ENCODE results near the gene REEP6.
A peak's percentile ranks its signal among the peaks of the same experiment; 100 is the strongest.

REEP6 gene

DNA sequence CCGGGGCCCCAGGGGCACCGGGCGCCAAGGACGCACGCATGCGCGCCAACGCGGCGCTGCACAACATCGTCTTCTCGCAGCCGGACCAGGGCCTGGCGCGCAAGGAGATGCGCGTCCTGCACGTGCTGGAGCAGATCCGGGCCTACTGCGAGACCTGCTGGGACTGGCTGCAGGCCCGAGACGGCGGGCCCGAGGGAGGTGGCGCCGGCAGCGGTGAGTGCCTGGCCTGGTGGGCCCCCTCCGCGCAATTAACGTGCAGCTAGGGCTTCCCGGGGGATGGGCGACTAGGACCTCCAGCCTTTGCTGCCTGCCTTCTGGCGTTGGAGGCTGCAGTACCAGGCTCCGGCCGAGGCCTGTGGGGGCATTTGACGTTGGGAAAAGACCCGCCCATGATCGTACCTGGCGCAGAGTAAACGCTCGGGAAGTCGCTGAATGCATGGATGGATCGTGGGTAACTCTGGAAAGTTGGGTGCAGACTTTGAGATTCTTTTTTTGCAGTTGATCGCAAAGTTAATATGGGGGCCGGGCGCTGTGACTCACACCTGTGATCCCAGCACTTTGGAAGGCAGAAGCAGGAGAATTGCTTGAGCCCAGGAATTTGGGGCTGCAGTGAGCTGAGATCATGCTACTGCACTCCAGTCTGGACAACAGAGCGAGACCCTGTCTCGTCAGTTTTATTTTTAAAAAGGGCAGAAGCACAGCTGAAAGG lies 33.8 kb upstream of the REEP6 start:
- no peak for DNase-seq

DNA sequence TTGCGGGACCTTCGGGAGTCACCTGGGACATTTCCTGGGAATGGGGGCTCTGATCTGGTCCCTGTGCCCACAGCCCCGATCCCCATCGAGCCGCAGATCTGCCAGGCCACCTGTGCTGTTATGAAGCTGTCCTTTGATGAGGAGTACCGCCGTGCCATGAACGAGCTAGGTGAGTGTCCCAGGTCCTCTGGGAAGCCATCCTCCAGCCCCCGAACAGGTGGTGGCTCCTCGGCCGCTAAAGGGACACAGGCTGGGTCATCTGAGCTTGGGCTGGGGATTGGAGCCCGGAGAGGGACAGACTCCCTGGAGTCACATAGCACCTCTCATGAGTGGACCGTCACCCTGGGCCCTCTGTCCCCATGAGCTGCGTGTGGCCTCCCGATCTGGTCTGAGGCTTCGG lies 33.1 kb upstream of the REEP6 start:
- no peak for DNase-seq

DNA sequence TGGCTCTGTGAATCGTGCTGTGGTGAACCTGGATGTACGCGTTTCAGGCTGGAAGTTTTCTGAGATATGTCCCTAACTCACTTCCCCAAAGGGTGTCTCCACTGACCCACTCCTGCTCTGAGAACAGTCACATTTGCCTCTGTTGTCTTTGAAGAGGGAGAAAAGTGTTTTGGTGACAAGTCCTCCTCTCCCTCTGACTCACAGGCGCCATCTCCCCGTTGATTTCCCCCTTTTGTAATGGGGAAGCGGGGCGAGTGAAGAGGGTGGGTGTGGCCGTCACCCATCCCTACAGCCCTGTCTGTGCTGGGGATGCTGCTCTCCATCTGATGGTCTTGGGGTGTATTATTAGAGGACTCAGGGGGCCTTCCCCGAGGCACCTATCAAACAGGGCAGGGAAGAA lies 31.5 kb upstream of the REEP6 start:
- no peak for DNase-seq

DNA sequence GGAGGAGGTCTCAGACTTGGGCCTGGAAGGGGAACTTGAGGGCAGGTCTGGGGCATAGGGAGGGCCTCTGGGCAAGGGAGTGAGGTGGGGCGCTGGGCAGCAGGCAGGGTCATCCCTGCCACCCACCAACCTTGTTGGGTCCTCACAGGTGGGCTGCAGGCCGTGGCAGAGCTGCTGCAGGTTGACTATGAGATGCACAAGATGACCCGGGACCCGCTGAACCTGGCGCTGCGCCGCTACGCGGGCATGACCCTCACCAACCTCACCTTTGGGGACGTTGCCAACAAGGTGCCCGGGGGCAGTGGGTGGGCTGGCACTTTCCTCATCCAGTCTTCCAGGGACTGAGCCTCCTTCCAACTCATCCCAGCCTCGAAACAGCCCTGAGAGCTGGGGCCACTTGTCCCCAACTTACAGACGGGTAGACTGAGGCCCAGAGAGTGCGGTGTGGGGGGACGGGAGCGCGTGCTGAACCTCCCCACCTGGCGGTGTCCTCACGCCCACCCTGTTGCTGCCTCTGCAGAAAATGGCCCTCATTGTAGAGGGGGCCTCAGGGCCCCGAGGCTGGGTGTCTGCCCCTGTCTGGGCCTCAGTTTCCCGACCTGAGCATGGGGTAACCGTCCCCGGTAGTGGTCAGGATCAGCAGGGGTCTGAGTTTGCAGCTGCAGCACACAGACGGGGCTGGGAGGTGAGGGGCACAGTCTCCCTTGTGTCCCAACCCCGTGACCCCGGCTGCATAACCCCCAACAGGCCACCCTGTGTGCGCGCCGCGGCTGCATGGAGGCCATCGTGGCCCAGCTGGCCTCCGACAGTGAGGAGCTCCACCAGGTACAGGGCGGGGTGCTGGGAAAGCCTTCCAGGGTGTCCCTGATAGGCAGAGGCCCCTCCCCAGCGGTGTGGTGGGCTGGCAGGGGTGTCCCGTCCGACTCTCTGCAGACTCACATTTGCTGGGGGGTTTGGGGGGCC lies 30.7 kb upstream of the REEP6 start:
- no peak for DNase-seq

DNA sequence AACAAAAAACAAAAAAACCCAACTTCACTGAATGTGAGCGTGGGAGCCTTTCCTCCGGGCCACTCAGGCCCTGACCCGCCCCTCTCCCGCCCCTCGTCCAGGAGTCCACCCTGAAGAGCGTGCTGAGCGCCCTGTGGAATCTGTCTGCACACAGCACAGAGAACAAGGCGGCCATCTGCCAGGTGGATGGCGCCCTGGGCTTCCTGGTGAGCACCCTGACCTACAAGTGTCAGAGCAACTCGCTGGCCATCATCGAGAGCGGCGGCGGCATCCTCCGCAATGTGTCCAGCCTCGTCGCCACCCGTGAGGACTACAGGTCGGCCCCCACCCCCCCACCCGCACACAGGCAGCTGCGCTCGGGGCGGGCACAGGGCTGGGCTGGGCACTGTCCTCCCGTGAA lies 29.1 kb upstream of the REEP6 start:
- no peak for DNase-seq

DNA sequence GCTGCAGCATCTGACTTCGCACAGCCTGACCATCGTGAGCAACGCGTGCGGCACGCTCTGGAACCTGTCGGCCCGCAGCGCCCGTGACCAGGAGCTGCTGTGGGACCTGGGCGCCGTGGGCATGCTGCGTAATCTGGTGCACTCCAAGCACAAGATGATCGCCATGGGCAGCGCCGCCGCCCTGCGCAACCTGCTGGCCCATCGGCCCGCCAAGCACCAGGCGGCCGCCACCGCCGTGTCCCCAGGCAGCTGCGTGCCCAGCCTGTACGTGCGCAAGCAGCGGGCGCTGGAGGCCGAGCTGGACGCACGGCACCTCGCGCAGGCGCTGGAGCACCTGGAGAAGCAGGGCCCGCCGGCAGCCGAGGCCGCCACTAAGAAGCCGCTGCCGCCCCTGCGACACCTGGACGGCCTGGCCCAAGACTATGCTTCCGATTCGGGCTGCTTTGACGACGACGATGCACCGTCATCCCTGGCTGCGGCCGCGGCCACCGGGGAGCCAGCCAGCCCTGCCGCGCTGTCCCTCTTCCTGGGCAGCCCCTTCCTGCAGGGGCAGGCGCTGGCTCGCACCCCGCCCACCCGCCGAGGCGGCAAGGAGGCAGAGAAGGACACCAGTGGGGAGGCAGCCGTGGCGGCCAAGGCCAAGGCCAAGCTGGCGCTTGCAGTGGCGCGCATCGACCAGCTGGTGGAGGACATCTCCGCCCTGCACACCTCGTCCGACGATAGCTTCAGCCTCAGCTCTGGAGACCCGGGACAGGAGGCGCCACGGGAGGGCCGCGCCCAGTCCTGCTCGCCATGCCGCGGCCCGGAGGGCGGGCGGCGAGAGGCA lies 25.6 kb upstream of the REEP6 start:
- DNase-seq: no peak

DNA sequence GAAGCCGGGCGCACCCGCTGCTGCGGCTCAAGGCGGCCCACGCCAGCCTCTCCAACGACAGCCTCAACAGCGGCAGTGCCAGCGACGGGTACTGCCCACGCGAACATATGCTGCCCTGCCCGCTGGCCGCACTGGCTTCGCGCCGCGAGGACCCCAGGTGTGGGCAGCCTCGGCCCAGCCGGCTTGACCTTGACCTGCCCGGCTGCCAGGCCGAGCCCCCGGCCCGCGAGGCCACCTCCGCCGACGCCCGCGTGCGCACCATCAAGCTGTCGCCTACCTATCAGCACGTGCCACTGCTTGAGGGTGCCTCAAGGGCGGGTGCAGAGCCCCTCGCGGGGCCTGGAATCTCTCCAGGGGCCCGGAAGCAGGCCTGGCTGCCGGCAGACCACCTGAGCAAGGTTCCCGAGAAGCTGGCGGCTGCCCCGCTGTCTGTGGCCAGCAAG lies 24.9 kb upstream of the REEP6 start:
- no peak for DNase-seq

DNA sequence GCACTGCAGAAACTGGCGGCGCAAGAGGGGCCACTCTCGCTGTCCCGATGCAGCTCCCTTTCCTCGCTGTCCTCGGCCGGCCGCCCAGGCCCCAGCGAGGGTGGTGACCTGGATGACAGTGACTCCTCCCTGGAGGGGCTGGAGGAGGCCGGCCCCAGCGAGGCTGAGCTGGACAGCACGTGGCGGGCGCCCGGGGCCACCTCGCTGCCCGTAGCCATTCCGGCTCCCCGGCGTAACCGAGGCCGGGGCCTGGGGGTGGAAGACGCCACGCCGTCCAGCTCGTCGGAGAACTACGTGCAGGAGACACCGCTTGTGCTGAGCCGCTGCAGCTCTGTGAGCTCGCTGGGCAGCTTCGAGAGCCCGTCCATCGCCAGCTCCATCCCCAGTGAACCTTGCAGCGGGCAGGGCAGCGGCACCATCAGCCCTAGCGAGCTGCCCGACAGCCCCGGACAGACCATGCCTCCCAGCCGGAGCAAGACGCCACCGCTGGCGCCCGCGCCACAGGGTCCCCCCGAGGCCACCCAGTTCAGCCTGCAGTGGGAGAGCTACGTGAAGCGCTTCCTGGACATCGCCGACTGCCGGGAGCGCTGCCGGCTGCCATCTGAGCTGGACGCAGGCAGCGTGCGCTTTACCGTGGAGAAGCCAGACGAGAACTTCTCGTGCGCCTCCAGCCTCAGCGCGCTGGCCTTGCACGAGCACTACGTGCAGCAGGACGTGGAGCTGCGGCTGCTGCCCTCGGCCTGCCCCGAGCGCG lies 24.3 kb upstream of the REEP6 start:
- no peak for DNase-seq

DNA sequence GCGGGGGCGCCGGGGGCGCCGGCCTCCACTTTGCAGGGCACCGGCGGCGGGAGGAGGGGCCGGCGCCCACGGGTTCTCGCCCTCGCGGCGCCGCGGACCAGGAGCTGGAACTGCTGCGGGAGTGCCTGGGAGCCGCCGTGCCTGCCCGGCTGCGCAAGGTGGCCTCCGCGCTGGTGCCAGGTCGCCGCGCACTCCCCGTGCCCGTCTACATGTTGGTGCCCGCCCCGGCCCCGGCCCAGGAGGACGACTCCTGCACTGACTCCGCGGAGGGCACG lies 23.8 kb upstream of the REEP6 start:
- DNase-seq: no peak

DNA sequence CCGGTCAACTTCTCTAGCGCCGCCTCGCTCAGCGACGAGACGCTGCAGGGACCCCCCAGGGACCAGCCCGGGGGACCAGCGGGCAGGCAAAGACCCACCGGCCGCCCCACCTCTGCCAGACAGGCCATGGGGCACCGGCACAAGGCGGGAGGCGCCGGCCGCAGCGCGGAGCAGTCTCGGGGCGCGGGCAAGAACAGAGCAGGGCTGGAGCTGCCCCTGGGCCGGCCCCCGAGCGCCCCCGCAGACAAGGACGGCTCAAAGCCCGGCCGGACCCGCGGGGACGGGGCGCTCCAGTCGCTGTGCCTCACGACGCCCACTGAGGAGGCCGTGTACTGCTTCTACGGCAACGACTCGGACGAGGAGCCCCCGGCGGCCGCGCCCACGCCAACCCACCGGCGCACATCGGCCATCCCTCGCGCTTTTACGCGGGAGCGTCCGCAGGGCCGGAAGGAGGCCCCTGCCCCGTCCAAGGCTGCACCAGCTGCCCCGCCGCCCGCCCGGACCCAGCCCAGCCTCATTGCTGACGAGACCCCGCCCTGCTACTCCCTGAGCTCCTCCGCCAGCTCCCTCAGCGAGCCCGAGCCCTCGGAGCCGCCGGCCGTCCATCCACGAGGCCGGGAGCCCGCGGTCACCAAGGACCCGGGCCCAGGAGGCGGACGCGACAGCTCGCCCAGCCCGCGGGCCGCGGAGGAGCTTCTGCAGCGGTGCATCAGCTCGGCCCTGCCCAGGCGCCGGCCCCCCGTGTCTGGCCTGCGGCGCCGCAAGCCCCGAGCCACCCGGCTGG lies 23.3 kb upstream of the REEP6 start:
- DNase-seq: no peak

DNA sequence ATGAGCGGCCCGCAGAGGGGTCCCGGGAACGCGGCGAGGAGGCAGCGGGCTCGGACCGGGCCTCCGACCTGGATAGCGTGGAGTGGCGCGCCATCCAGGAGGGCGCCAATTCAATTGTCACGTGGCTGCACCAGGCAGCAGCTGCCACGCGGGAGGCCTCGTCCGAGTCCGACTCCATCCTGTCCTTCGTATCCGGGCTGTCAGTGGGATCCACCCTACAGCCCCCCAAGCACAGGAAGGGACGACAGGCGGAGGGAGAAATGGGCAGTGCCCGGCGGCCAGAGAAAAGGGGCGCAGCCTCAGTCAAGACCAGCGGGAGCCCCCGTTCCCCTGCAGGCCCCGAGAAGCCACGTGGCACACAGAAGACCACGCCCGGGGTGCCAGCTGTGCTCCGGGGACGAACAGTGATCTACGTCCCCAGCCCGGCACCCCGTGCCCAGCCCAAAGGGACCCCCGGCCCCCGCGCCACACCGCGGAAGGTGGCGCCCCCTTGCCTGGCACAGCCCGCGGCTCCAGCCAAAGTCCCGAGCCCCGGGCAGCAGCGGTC lies 22.6 kb upstream of the REEP6 start:
- no peak for DNase-seq

DNA sequence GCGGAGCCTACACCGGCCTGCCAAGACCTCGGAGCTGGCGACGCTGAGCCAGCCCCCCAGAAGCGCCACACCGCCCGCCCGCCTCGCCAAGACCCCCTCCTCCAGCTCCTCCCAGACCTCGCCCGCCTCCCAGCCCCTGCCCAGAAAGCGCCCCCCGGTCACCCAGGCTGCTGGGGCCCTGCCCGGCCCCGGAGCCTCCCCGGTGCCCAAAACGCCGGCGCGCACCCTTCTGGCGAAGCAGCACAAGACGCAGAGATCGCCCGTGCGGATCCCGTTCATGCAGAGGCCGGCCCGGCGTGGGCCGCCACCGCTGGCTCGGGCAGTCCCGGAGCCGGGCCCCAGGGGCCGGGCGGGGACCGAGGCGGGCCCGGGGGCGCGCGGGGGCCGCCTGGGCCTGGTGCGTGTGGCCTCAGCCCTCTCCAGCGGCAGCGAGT lies 22.1 kb upstream of the REEP6 start:
- DNase-seq: no peak

DNA sequence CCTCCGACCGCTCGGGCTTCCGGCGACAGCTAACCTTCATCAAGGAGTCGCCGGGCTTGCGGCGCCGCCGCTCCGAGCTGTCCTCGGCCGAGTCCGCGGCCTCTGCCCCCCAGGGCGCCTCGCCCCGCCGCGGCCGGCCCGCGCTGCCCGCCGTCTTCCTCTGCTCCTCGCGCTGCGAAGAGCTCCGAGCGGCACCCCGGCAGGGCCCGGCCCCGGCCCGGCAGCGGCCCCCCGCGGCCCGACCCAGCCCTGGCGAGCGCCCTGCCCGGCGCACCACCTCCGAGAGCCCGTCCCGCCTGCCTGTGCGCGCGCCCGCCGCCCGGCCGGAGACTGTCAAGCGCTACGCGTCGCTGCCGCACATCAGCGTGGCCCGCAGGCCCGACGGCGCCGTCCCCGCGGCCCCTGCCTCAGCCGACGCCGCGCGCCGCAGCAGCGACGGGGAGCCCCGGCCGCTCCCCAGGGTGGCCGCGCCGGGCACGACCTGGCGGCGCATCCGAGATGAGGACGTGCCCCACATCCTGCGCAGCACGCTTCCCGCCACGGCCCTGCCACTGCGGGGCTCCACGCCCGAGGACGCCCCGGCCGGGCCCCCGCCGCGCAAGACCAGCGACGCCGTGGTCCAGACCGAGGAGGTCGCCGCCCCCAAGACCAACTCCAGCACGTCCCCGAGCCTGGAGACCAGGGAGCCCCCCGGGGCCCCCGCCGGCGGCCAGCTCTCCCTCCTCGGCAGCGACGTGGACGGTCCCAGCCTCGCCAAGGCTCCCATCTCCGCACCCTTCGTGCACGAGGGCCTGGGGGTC lies 21.5 kb upstream of the REEP6 start:
- DNase-seq: no peak

DNA sequence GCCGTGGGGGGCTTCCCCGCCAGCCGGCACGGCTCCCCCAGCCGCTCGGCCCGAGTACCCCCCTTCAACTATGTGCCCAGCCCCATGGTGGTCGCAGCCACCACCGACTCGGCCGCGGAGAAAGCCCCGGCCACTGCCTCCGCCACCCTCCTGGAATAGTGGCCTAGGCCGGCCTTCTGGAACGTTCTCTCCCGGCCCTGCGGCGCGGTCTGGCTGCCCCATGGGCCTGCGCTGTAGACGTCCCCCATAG lies 21.0 kb upstream of the REEP6 start:
- DNase-seq: no peak

DNA sequence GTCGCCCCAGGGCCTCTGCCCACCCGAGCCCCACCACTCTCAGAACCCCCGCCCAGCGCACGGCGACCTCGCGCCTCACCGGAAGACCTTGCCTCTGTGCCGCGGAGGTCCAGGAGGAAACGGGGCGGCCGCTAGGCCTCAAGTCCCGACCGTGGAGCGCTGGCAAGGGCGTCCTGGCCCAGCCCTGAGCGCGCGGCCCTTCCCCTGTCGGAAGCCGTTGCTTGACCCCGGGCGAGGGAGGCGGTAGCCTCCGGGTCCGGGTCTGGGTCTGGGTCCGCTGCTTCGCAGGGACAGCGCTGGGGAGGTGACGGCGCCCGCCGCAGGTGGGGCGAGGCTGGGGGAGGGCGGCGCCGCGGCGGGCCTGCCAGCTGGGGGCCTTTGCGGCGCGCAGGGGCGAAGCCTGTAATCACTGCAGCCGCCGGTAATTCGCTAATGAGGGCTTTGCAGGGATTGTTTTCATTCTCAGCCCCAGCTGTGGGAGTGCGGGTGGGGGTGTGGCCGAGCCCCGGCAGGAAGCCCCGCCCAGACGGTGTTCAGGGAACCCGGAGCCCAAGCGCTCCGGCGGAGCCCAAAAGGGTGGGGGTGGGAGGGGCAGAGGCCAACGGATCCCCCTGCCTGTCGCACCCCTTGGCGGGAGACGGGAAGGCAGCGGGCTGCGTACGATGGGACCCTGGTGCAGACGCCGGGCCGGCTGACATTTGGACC lies 20.5 kb upstream of the REEP6 start:
- DNase-seq: peak; percentile 9

DNA sequence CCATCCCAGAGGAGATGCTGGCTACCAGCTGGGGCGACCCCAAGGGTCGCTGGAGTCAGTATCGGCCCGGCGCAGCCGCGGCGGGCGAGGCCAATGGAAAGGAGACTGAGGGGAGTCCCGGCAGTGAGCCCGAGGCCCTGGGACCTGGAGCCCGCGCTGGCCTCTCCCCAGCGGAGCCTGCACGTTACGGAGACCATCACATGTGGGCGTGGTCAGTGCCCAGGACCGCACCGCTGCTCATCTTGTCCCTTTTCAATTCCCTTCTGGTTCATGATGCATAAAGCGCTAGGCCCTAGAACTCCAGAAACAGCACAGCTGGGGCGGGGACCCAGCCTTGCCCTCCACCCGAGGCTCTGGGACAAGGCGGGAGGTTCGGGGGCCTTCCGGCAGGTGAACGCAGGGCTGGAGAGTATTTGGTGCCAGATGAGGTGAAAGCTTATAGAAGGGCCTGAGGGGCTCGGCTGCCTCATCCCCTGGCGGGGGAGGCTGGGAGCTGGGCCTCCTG lies 19.9 kb upstream of the REEP6 start:
- no peak for DNase-seq

DNA sequence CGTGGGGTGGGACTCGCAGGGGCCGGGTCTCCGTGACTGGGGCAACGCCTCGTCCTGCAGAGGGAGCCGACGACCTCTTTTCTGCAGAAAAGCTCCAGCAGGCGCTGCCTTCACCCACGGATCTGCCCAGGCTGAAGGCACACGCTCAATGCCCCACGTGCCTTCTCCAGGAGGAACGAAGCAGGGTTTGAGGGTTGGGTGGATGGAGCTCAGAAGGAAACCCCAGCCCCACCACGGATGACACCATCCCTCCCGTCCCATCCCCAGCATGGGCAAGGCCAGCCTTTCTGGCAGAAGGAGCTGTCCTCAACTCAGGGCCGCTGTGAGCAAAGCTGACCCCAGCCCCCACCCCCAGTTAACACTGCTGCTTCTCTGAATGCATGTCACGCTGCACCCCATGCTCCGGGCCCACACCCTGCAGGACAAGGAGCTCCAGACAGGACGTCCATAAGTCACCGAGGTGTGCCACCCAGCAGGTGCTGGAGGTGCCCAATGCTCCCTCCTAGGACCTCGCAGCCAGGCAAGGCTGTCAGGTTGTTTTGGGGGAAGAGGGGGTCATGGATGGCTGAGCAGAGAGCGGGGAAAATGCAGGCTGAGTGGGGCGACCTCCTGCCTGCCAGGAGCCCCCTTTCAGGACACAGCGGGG lies 19.3 kb upstream of the REEP6 start:
- no peak for DNase-seq

DNA sequence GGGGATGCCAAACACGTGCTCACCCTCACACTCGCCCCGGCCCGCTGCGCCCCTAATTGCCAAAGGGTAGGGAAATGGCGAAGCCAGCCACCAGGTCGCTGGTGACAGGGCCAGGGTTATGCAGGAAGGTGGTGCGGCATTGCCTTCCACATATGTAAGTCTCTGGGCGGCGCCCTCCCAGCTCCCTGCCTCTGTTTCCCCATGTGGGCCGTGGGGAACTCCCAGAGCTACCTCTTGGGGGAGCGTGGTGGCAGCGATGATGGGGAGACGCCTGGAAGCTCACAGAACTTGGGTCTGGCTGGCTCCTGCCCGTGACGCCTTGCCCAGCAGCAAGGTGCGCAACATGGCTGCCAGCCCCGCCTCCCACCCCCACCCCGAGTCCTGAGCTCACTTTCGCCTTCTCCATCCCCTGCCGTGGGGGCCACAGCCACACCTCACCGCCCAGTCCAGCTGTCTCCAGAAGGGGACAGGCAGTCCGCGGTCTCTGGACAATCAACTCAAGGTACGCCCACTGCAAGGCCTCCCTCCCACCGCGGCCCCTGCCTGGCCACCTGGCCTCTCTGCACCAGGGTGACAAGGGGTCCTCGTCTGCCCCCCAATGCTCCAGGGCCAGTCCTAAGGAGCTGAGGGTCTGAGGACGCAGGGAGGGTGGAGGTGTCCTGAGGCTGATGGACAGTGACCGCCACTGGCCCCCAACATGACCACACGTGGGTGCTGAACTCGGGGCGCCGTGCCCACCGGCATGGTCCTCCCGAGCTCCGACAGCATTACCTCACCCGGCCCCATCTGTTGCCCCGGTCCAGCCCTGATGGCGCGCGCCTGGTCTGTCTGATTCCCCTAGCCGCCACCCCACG lies 18.5 kb upstream of the REEP6 start:
- DNase-seq: no peak
